H54 (cell line): ENCODE results near the gene FAM184A.

Experiments
- DNase-seq: peaks from one replicate; pipeline ENCODE4 v3.0.0; 2011; ENCODE audit warnings: low spot score, mixed read lengths; ENCODE audit not compliant: insufficient read length
- FAIRE-seq: peaks from 3 replicates; lab custom pipeline; 2011; peaks lifted over from hg19 to GRCh38; lab: Jason Lieb, UNC
- POLR2A ChIP-seq: IDR thresholded peaks from 2 replicates; pipeline ENCODE4 v1.6.1; 2011; ENCODE audit warnings: low read depth, mild to moderate bottlenecking, low read length

The FAM184A gene

DNA sequence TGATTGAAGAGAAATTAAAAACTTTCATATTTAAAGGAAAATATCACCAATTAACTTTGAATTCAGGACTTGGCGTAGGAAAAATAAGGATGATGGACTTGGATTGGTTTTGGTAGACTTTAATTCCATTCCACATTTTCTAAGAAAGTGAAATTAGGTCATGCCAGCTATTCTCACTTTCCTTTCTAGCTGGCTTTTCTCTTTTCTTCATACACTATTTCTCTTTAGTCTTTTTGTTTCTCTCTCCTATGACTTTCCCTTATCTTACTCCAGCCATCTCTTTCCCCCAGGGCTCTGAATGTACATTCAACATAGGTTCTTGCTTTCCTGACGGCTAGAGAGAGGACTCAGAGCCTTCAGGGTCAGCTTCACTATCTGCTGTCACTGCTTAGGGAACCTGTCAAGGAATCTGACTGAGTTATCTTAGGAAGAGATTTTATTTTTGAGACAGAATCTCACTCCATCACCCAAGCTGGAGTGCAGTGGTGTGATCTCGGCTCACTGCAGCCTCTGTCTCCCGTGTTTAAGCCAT, 82.1 kb downstream of the FAM184A start:
- FAIRE-seq, result no peak

GRCh38 chr6:118993803-118994251, 84.6 kb downstream of the FAM184A start:
- no peak for TF ChIP-seq POLR2A
- FAIRE-seq (no peak), DNase-seq (no peak)

More for the DNA sequence above, 82.1 kb downstream of the FAM184A start:
- TF ChIP-seq POLR2A, result no peak
- DNase-seq, result no peak

DNA sequence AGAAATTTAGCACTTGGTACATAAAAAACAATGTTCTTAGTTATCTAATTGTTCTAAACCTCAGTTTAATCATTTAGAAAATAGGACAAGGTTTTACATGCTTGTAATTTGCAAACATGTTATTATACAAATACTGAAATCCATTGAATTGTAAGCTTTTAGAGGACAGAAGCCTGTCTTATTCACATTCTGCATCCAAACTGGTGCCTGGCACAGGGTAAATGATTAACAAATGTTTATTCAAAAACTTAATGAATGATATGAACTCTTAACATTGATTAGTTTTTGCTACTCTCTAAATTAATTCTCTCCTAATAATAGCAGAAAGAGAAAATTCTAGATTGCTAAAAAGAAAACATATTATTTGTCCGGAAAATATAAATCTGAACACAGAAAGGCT, 85.1 kb downstream of the FAM184A start:
- DNase-seq (no peak), FAIRE-seq (no peak)
- no peak for TF ChIP-seq POLR2A

DNA sequence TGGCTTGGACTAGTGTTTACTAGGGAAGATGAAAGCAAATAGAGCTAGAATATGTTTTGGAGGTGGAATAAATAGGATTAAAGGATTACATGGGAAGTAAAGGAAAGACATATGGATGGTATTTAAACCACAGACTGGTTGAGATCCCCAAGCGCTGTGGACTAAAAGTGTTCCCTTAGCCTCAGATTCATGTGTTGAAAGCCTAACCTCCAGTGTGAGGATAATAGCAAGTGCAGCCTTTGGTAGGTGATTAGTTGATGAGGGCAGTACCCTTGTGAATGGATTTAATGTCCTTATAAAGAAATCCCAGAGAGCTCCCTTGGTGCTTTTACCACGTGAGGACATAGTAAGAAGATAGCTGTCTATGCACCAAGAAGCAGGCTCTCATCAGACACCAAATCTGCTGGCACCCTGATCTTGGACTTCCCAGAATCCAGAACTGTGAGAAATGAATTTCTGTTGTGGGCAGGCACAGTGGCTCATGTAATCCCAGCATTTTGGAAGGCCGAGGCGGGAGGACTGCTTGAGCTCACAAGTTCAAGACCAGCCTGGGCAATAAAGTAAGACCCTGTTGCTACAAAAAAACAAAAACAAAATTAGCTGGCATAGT, 86.2 kb downstream of the FAM184A start:
- FAIRE-seq (no peak), DNase-seq (no peak)
- TF ChIP-seq POLR2A, result no peak

DNA sequence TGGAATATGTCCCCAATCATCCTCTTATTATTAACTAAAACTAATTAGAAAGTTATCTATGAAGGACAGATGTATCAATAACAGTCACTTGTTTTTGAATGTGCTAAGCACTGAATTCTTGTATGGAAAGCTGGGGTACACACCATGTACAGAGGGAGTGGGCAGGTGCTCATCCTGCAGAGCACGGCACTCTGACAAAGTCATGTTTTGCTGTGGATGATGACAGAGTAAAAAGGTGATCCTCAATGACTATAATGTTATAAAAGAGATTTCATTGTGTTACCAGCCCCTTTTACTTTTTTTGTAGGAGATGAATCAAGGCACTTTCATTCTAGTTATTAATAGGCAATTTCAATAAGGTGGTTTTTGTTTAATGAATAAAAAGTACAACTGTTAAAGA, 92.2 kb downstream of the FAM184A start:
- no peak for FAIRE-seq
- DNase-seq, result no peak
- no peak for TF ChIP-seq POLR2A

DNA sequence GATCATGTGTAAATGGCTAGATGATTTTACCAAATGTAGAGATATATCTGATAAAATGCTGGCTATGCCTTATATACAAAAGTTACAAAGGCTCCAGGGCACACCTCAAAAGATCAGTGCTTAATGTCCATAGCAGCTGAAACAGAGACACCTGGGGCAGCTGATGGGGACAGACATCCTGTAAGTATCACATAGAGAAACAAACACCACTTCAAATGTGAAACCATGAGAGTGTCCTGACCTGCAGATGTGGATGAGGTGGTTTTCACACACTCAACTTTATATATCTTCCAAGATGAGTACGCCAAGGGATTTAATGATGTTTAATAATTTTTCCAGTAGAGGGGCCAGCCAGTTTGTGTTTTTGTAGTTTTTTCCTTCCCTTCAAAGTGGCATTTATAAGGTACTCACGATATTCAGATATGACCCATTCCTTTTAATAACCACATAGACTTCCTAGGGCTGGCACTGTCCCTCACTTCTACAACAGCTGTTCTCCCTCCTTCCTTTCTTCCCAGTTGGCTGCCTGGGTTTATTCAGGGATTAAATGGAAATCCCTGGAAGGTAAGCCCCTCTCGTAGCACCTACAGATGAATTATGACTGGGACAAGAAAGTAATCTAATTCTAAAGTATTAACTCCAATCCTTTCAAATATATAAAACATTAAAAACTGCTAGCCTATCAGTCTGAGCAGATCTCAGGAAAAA, 93.2 kb downstream of the FAM184A start:
- no peak for FAIRE-seq

GRCh38 chr6:118984342-118984741, 94.1 kb downstream of the FAM184A start:
- FAIRE-seq, result no peak
- TF ChIP-seq POLR2A, result no peak
- DNase-seq, result no peak

More for the DNA sequence above, 93.2 kb downstream of the FAM184A start:
- no peak for DNase-seq
- no peak for TF ChIP-seq POLR2A

GRCh38 chr6:118982575-118982911, 95.9 kb downstream of the FAM184A start:
- no peak for FAIRE-seq
- DNase-seq, result no peak
- no peak for TF ChIP-seq POLR2A

DNA sequence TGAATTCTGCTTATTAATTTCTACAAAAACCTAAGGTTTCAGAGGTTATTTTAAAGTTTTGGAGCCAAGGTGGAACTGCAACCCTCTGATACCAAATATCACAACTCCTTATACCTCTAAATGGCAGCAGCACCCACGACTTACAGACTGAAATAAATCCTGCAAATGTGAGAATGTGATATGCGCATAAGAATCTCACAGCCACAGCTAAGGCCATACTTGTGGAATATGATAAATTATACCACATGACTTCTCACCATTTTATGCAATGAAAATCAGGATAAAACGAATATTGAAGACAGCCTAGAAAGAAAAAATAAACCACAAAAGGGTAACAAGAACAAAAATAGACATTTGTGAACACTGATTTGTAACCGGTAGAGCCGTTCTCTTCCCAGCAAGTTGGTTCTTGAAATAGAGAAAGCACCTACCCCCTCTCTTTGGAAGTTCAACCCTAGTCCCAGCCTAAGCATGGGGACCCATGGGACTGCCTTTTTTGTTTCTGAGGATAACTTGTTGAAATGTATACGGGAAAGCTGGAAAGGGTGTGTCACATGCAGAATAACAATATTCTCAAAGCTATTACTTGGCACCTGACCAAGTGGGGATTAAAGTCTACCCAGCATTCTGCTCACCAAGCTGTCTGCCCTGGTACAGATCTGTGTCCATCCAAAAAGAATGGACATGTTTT, 96.4 kb downstream of the FAM184A start:
- TF ChIP-seq POLR2A, result no peak
- DNase-seq (no peak), FAIRE-seq (no peak)

GRCh38 chr6:118980063-118980462, 98.4 kb downstream of the FAM184A start:
- no peak for DNase-seq
- no peak for TF ChIP-seq POLR2A
- no peak for FAIRE-seq

DNA sequence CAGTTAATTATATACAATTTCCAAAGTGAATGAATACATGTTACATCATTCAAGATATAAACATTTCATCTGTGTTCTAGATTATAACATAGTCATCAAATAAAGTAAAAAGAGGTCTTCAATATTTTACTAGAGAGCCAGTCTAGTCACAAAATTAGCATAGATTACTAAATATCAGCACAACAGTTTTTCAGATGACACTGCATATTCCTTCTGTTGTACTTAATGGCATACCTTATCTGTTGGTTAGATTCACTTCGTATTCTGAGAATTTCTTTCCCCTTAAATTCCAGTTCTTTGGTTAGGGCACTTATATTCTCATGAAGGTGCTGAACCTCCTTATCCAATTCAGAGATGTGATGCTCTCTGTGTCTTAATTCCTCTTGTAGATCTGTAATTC, 103.7 kb downstream of the FAM184A start:
- TF ChIP-seq POLR2A, result no peak
- DNase-seq (no peak), FAIRE-seq (no peak)

DNA sequence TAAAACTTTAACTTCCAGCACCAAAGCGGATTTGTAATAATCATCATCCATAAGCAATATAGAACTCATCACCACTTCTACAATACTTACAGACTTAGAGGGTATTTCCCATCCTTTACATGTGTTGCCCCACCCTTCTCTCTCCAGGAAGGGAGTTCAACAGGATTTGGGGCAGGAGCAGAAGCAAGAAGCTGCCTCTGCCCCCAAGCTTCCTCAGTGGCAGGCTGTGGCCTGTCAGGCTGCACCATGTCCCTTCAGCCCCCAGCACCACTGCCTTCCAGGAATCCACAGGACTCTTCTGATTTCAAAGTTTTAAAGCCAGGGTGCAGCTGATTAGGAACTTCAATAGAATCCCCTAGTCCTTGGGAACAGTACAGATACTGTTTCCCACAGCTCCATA, 106.8 kb downstream of the FAM184A start:
- no peak for DNase-seq
- FAIRE-seq, result no peak
- TF ChIP-seq POLR2A, result no peak

DNA sequence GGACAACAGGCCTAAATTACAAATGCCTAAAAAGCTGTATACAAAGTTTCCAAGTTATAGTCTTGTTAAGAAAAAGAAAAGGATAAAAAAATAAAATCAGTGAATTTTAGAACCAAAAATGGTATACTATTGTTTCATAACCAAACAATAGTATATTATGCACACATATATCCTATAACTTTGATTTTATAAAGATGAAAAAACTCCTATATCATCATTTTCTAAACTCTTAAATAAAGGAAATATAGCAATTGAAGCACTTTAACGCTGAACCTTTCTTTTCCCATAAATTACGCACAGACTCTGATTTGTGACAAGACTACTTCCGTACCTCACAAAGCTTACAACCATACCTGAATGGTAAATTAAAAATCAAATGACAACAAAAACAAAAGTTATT, 107.6 kb downstream of the FAM184A start:
- FAIRE-seq, result no peak
- DNase-seq, result no peak
- TF ChIP-seq POLR2A, result no peak

GRCh38 chr6:118968416-118968815, 110.0 kb downstream of the FAM184A start:
- TF ChIP-seq POLR2A, result no peak
- FAIRE-seq (no peak), DNase-seq (no peak)
